Type B pancreatic cell (in vitro differentiated cells): ENCODE results near the gene SMARCB1. TPM values are rescaled to one million over a fixed set of nuclear protein-coding genes. Genes with fewer than 3 reads are reported as not detected.

ENCODE experiments used
- DNase-seq: peaks from one replicate; pipeline ENCODE4 v3.0.0; 2021; ENCODE audit warnings: mixed read lengths; ENCODE audit not compliant: unreplicated experiment; ENCODE audit errors: extremely low spot score
- H3K27ac Mint-ChIP-seq: 2 replicates; pipeline ENCODE4 v1.8.0; 2021; ENCODE audit warnings: mild to moderate bottlenecking, mixed read lengths
- H3K27me3 Mint-ChIP-seq: 2 replicates; pipeline ENCODE4 v1.8.0; 2021; ENCODE audit warnings: mixed read lengths
- H3K36me3 Mint-ChIP-seq: 2 replicates; pipeline ENCODE4 v1.8.0; 2021; ENCODE audit warnings: mixed read lengths
- H3K4me1 Mint-ChIP-seq: one replicate; pipeline ENCODE4 v1.8.0; 2021; ENCODE audit warnings: mixed read lengths; ENCODE audit not compliant: unreplicated experiment
- H3K4me3 Mint-ChIP-seq: 2 replicates; pipeline ENCODE4 v1.8.0; 2021; ENCODE audit warnings: mild to moderate bottlenecking, mixed read lengths
- H3K9me3 Mint-ChIP-seq: 2 replicates; pipeline ENCODE4 v1.8.0; 2021; ENCODE audit warnings: mixed read lengths
- CTCF ChIP-seq: fragments of 200-600 bp; sonication (generic); conservative IDR thresholded peaks from 2 replicates; pipeline ENCODE4 v1.5.0; 2021; ENCODE audit warnings: antibody characterized with exemption, mild to moderate bottlenecking
- total RNA-seq: library from RNA; stranded (reverse); gene quantifications from 2 replicates; pipeline ENCODE4 v1.2.1, GENCODE V29; 2021; ENCODE audit warnings: low replicate concordance

SMARCB1 gene
- total RNA-seq, 1 donor from 2014 or later = 159 TPM

GRCh38 chr22:23773483-23774113, 13.2 kb upstream of the SMARCB1 start:
- Mint-ChIP-seq H3K9me3 (no peaks in the 10 kb centered on the region), H3K36me3 (no peaks in the 10 kb centered on the region), H3K27ac (peak overlapping the region; percentile 11), H3K4me3 (peak overlapping the region; percentile 70), H3K4me1 (peaks cover 24% of the 10 kb centered on the region), H3K27me3 (peaks cover 6% of the 10 kb centered on the region)
- DNase-seq = no peak
- TF ChIP-seq CTCF = no peak

GRCh38 chr22:23774114-23774921, 12.4 kb upstream of the SMARCB1 start:
- Mint-ChIP-seq H3K27me3 (peaks cover 6% of the 10 kb centered on the region), H3K27ac (peak overlapping the region; percentile 62), H3K36me3 (no peaks in the 10 kb centered on the region), H3K9me3 (no peaks in the 10 kb centered on the region), H3K4me3 (peak overlapping the region; percentile 79), H3K4me1 (peaks cover 24% of the 10 kb centered on the region)
- TF ChIP-seq CTCF = no peak
- DNase-seq = no peak

GRCh38 chr22:23774922-23775436, 11.8 kb upstream of the SMARCB1 start:
- no peak for DNase-seq
- no peak for TF ChIP-seq CTCF

GRCh38 chr22:23775779-23776375, 10.9 kb upstream of the SMARCB1 start:
- Mint-ChIP-seq H3K4me1 (peaks cover 24% of the 10 kb centered on the region), H3K36me3 (no peaks in the 10 kb centered on the region), H3K9me3 (no peaks in the 10 kb centered on the region), H3K27me3 (peaks cover 6% of the 10 kb centered on the region), H3K4me3 (no peak overlapping the region), H3K27ac (no peak overlapping the region)
- DNase-seq = no peak
- no peak for TF ChIP-seq CTCF

More at GRCh38 chr22:23774922-23775436, 11.8 kb upstream of the SMARCB1 start:
- H3K9me3 Mint-ChIP-seq = no peaks in the 10 kb centered on the region
- peaks cover 6% of the 10 kb centered on the region for H3K27me3 Mint-ChIP-seq
- H3K36me3 Mint-ChIP-seq = no peaks in the 10 kb centered on the region
- peaks cover 24% of the 10 kb centered on the region for H3K4me1 Mint-ChIP-seq
- H3K27ac Mint-ChIP-seq = peak overlapping the region; percentile 62
- H3K4me3 Mint-ChIP-seq = peak overlapping the region; percentile 79

GRCh38 chr22:23777776-23778576, 8.8 kb upstream of the SMARCB1 start:
- Mint-ChIP-seq H3K4me1 (peaks cover 27% of the 10 kb centered on the region), H3K4me3 (no peak overlapping the region), H3K27ac (no peak overlapping the region), H3K27me3 (peaks cover 6% of the 10 kb centered on the region), H3K36me3 (no peaks in the 10 kb centered on the region), H3K9me3 (no peaks in the 10 kb centered on the region)
- TF ChIP-seq CTCF = no peak
- no peak for DNase-seq
